ENCODE data around the gene DUSP6. TPM values are rescaled to one million over a fixed set of nuclear protein-coding genes. Genes with fewer than 3 reads are reported as not detected.

Gene DUSP6
- polyA plus RNA-seq, 2 of the 4 experiments (the other 2 are of a cell fraction) = 3.8 to 27.0 TPM

- TF ChIP-seq HOXB13 (CRISPR knock-in tag; IDR thresholded peaks at IDR 0.05; ENCODE audit: low read depth) = no peak
- no peak for TF ChIP-seq RCOR1 (IDR thresholded peaks at IDR 0.05; ENCODE audit: low read depth, low read length)
- TF ChIP-seq ZSCAN20 (CRISPR knock-in tag; IDR thresholded peaks at IDR 0.05) = no peak
- no peak for TF ChIP-seq MYC (IDR thresholded peaks at IDR 0.05; ENCODE audit: borderline replicate concordance, low read length)
- TF ChIP-seq JUN (IDR thresholded peaks at IDR 0.05) = no peak
- TF ChIP-seq PHF8 (IDR thresholded peaks at IDR 0.05; ENCODE audit: borderline replicate concordance, low read depth) = no peak
- TF ChIP-seq MAFK (IDR thresholded peaks at IDR 0.05; ENCODE audit: partially characterized antibody) = no peak
- TF ChIP-seq KDM5A (IDR thresholded peaks at IDR 0.05) = no peak
- no peak for TF ChIP-seq SREBF2 (IDR thresholded peaks at IDR 0.05)
- TF ChIP-seq RARB (CRISPR knock-in tag; IDR thresholded peaks at IDR 0.05) = no peak
- no peak for TF ChIP-seq ZC3H11A (IDR thresholded peaks at IDR 0.05)
- no peak for TF ChIP-seq HEYL (CRISPR knock-in tag; IDR thresholded peaks at IDR 0.05)
- no peak for TF ChIP-seq RAD21 (conservative IDR thresholded peaks at IDR 0.05 in 1 of 2, IDR thresholded peaks at IDR 0.05 in 1 of 2)
- TF ChIP-seq, protein P1, sequence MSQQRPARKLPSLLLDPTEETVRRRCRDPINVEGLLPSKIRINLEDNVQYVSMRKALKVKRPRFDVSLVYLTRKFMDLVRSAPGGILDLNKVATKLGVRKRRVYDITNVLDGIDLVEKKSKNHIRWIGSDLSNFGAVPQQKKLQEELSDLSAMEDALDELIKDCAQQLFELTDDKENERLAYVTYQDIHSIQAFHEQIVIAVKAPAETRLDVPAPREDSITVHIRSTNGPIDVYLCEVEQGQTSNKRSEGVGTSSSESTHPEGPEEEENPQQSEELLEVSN (IDR thresholded peaks at IDR 0.05; ENCODE audit: borderline replicate concordance, low read depth) = no peak
- TF ChIP-seq, protein P2, sequence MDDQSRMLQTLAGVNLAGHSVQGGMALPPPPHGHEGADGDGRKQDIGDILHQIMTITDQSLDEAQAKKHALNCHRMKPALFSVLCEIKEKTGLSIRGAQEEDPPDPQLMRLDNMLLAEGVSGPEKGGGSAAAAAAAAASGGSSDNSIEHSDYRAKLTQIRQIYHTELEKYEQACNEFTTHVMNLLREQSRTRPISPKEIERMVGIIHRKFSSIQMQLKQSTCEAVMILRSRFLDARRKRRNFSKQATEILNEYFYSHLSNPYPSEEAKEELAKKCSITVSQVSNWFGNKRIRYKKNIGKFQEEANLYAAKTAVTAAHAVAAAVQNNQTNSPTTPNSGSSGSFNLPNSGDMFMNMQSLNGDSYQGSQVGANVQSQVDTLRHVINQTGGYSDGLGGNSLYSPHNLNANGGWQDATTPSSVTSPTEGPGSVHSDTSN (IDR thresholded peaks at IDR 0.05) = no peak
Measured at GRCh38 chr12:89311703-89312293, 40.5 kb downstream of the DUSP6 start.

DNA sequence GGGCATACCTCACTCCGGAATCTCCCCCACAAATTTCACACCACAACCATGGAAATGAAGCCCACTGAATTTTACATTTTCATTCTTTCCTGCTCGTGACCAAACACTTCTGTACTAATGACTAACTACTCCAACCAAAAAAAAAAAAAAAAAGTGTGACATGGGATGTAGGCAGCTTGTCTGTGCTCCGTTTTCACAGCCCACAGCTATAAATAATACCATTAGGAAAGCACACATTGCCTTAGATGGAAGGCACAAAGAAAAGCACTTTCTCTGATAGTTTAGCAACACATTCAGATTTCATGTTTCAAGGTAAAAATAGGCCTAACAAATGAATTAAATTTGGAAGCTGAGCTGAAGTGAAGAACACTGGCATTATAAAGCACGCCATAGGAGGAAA lies 42.5 kb downstream of the DUSP6 start:
- WGBS (ENCODE audit: missing lambda C conversion rate) = 69% methylated on average over 4 of the region's 4 CpGs
- Histone ChIP-seq H3K27ac (no peak overlapping the region), H3K4me3 (no peak overlapping the region), H3K4me2 (no peak overlapping the region), H3K4me1 (no peaks in the 10 kb centered on the region), H3K9me3 (no peaks in the 10 kb centered on the region)
- ChIA-PET POLR2A (no interaction called here), CTCF (interaction anchor here (1.2 kb wide), 1 partner anchor 45 kb away, joined by 3 read pairs; no protein-coding TSS in a partner anchor)
- FAIRE-seq (no peak), DNase-seq (ENCODE audit: low read depth in 1 of 2, low spot score in 1 of 2) (no peak), ATAC-seq (no peak)
- no peak for TF ChIP-seq RAD21 (conservative IDR thresholded peaks at IDR 0.05 in 1 of 2, IDR thresholded peaks at IDR 0.05 in 1 of 2)
- TF ChIP-seq ZFP36 (IDR thresholded peaks at IDR 0.05; ENCODE audit: borderline replicate concordance, partially characterized antibody) = no peak
- no peak for TF ChIP-seq JUNB (IDR thresholded peaks at IDR 0.05)

More at GRCh38 chr12:89311703-89312293, 40.5 kb downstream of the DUSP6 start:
- ATAC-seq (no peak), DNase-seq (ENCODE audit: low read depth in 1 of 2, low spot score in 1 of 2) (no peak), FAIRE-seq (no peak)
- ChIA-PET POLR2A (no interaction called here), CTCF (no interaction called here)
- H3K4me3 ChIP-seq = no peak overlapping the region
- no peak overlapping the region for H3K4me2 ChIP-seq
- 82% methylated on average over 4 of the region's 4 CpGs for WGBS (ENCODE audit: missing lambda C conversion rate)
- H3K27ac ChIP-seq = no peak overlapping the region
- no peaks in the 10 kb centered on the region for H3K4me1 ChIP-seq
- no peaks in the 10 kb centered on the region for H3K9me3 ChIP-seq

GRCh38 chr12:89309440-89309802 lies 42.9 kb downstream of the DUSP6 start:
- ChIA-PET POLR2A (no interaction called here), CTCF (interaction anchor here (1.2 kb wide), 1 partner anchor 45 kb away, joined by 3 read pairs; no protein-coding TSS in a partner anchor)
- FAIRE-seq (no peak), DNase-seq (ENCODE audit: low read depth in 1 of 2, low spot score in 1 of 2) (no peak), ATAC-seq (no peak)
- no peak overlapping the region for H3K4me3 ChIP-seq
- H3K9me3 ChIP-seq = no peaks in the 10 kb centered on the region
- H3K4me2 ChIP-seq = no peak overlapping the region
- 52% methylated on average over 3 of the region's 3 CpGs for WGBS (ENCODE audit: missing lambda C conversion rate)
- H3K27ac ChIP-seq = no peak overlapping the region
- no peak for TF ChIP-seq POLR2AphosphoS2 (conservative IDR thresholded peaks at IDR 0.05; ENCODE audit: low read length)
- no peak for TF ChIP-seq HOXA7 (CRISPR knock-in tag; IDR thresholded peaks at IDR 0.05)
- TF ChIP-seq RNF2 (IDR thresholded peaks at IDR 0.05; ENCODE audit: borderline replicate concordance, low read depth) = no peak
- no peak for TF ChIP-seq CEBPB (IDR thresholded peaks at IDR 0.05)
- H3K4me1 ChIP-seq = no peaks in the 10 kb centered on the region
